ENCODE results near the gene EIF1.
"Not testable (repeated sequence)": the region's sequence is repeated elsewhere in the genome, so short reads cannot be mapped to it uniquely, and the experiment has no call there.

Gene EIF1

DNA sequence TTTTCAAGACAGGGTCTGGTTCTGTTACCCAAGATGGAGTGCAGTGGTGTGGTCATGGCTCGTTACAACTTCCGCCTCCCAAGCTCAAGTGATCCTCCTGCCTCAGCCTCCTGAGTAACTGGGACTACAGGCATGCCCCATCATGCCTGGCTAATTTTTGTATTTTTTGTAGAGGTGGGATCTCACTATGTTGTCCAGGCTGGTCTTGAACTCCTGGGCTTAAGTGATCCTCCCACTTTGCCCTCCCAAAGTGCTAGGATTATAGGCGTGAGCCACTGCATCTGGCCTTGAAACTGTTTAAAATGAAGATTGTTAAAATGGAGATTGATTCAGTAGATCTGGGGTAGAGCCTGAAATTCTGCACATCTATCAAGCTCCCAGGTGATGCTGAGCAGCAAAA is 12.2 kb downstream of the EIF1 start:
- DNase-seq (ENCODE audit: low spot score) = not testable (repeated sequence)

DNA sequence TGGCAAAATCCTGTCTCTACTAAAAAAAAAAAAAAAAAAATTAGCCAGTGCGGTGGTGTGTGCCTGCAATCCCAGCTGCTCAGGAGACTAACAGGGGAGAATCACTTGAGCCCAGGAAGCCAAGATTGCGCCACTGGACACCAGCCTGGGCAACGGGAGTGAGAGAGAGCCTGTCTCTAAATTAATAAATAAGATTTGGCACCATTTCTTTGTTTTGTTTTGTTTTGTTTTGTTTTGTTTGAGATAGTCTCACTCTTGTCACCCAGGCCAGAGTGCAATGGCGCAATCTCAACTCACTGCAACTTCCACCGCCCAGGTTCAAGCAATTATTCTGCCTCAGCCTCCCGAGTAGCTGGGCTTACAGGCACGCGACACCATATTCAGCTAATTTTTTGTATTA is 14.0 kb downstream of the EIF1 start:
- DNase-seq (ENCODE audit: low spot score) = no peak

DNA sequence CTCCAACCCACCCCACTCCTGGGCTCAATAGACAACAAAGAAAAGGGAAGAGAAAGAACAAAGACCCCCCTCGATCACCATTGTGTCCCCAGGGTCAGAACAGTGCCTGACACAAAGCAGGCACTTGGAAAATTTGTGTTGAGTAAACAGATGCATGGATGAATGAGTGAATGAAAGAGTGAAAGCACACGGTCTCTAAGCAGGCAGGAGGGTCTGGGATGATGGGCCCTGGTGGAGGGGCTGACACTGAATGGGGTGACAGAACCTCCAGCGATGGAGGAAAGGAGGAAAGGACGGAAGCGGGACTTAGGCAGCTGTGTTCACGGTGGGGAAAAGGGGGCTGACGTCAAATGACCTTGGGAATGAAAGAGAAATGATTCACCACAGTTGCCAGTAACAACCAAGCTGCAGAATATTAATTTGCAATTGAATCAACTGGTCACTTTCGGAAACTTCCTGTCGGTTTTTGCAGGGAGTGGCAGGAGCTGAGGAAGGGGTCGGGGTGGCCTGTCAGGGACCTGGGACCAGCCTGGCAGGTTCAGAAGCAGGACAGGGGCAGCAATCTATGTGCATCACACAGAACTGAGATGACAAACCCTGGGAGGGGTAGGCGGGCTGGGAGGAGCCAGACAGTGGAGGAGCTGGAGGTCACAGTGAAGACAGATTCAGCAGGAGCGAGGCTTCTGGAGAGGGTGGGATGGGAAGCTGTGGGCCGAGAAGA is 16.7 kb downstream of the EIF1 start:
- no peak for DNase-seq (ENCODE audit: low spot score)

DNA sequence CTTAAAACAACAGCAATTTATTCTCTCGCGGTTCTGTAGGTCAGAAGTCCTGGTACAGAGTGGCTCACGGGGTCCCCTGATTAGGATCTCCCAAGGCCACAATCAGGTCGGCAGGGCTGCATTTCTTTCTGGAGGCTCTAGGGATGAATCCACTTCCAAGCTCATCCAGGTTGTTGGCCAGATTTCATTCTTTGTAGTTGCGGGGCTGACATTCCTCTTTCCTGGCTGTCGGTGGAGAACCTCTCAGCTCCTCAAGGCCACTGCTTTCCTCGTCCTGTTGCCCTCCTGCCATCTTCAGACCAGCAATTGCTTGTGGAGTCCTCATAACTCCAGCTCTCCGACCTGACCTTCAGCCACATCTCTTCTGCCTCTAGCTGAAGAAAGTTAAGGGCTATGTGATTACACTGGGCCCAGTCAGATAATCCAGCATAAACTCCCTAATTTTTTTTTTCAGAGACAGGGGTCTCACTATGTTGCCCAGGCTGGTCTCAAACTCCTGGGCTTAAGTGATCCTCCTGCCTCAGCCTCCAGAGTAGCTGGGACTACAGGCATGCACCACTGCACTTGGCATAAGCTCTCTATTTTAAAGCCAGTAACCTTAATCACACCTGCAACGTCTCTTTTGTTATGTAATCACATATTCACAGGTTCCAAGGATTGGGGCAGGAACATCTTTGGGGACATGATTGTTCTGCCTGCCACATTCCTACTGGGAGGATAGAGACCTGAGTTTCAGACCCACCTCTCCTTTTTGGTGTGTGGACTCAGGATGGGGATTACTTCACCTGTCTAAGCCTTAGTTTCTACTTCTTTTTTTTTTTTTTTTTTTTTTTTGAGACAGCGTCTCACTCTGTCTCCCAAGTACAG is 19.4 kb downstream of the EIF1 start:
- DNase-seq (ENCODE audit: low spot score) = no peak

DNA sequence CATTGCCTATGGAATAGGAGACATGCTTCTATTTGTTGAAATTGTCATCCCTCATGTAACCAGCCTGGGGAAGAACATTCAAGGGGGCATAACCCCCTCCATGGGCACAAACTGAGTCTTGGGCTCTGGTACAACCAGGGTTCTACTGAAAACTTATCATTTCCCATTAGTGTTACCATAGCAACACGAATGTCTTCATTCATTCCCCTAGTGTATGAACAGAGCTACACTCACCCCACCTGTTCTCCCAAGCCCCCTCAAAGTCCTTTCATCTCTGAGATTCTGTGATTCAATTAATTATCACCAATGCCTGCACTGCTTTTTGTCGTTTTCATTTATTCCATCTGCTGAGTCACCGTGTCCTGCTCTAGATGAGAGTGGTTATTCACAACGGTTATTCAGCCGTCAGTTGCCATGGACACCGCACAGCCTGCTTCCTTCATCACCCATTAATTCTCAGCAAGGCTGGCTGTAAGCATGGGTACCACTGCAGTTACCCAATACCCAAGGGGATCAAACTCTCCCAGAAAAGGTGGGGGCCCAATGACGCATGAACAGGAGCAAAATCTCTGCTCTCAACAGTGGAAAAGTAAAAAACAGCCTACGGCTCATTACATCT is 21.9 kb downstream of the EIF1 start:
- no peak for DNase-seq (ENCODE audit: low spot score)

DNA sequence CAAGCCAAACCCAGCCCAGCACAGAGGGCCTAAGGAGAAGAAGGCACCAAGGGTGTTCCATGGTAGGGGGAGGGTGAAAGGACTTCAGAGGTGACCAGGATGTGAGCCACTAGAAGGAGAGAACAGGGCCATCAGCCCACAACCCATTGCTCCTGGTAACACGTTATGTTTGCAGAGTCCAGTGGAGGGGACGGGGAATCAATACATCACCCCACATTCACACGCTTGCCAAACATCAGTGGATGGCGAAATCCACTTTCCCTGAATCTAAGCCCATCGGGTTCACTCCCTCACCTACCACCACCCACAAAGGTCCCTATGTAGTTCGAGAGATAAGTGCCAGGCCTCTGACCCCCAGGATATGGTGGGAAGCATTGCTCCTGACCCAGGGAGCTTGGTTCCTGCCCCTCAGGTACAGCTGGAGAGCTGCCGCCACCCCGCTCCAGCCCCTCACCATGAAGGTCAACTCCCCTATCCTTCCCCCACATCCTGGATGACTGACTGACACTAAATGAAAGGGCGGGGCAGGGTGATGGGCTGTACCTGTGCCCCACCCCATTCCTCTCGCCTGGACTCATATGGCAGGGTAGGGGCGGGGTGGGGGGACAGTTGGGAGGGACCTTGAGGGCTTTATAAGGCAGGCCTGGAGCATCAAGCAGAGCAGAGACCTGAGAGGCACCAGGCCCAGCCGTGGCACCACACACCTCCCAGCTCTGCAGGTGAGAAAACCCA is 23.1 kb downstream of the EIF1 start, which contains the start of gene GAST:
Gene GAST, plus strand, starts transcription at position 663 of the 732 bp plus-strand sequence. CDS start 3,106 bp downstream, outside the sequence.
- DNase-seq (ENCODE audit: low spot score) = no peak

DNA sequence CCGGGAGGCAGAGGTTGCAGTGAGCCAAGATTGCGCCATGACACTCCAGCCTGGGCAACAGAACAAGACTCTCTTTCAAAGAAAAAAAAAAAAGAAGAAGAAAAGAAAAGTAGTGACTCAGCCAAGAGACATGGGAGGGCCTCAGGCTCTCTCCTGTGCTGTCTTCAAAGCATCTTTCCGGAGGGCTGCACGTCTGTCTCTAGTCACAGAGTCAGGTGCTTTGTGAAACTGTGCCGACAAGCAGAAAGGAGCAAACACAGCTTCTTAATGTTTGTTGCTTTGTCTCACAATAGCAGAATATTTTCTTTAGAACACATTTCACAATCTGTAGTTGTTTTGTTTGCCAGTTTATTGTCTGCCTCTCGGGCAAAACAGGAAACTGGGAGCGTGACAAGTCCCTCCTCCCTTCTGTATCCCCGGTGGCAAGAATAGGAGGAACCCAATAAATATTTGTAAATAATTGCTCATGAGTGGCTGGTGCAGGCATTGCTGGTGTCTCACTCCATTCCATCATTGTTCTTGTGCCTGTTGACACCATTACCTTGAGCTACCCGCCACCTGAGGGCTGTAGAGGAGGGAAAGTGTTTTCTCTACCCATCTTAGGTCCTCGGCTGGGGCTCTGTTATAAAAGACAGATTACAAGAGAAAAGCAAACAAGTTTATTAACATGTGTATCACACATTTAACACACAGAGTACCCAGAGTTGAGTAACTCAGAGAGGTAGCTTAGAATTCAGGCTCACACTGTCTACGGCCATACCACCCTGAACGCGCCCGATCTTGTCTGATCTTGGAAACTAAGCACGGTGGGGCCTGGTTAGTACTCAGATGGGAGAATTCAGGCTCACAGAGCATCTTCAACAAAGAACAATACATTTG is 29.0 kb downstream of the EIF1 start:
- no peak for DNase-seq (ENCODE audit: low spot score)

DNA sequence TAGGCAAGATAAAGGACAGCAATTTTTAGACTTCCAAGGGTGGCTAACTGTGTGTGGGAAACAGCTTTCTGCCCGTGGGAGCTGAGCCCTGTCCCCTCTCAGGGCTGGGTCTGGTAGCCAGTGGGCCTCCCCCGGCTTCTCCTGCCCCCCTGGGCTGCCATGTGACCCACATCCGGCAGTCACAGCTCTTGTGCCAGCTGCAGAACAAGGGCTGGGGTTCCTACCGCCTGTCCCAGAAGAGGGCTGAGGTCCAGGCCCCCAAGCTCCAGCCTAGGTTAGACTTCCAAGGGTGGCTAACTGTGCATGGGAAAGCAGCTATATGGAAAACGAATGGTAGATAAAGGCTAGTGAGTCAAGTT is 29.6 kb downstream of the EIF1 start:
- DNase-seq (ENCODE audit: low spot score) = no peak

DNA sequence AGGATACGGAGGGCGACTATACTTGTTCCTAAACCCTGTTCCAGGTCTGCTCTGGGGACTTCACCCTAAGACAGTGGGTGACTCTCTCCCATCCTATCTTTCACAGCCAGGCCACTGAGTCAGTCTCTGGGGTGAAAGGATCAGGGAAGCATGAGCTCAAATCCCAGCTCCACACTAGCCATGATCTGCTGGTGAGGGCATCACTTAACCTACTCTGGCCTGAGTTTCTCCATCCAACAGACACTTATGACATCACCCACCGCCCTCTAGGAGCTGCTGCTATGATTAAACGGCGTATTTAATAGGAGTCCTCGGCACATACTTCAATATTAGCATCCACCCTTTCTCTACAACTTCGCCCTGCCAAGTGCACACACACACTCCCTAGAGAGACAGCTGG is 33.5 kb downstream of the EIF1 start:
- no peak for DNase-seq (ENCODE audit: low spot score)

DNA sequence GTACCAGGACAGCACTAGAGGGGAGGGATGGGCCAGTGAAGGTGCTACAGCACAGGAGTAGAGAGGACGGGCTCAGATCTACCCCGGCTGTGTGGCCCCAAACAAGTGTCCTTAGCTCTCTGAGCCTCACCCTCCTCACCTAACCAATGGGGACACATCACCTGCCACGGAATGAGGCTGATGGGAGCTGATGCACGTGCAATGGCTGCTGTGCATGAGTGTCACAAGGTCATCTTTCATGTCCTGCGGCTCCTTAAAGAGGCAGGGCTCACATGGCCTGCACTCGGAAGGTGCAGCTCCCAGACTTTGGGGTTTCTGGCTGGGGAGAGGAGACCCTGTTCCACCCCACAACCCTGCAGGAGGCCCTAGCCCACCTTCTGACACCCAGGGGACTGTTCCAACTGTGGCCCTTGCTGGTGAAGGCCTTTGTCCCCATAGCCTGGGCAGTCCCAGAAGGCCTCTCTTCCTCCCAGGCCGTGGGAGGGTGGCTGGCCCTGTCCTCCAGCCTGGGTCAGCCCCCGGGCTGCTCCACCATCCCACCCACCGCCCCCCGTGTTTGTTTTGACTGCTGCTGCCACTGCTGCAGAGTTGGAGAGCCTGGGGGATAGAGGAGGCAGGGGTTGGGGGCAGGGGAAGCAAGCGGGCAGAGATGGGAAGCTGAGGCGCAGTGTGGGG is 35.3 kb downstream of the EIF1 start:
- DNase-seq (ENCODE audit: low spot score) = no peak

DNA sequence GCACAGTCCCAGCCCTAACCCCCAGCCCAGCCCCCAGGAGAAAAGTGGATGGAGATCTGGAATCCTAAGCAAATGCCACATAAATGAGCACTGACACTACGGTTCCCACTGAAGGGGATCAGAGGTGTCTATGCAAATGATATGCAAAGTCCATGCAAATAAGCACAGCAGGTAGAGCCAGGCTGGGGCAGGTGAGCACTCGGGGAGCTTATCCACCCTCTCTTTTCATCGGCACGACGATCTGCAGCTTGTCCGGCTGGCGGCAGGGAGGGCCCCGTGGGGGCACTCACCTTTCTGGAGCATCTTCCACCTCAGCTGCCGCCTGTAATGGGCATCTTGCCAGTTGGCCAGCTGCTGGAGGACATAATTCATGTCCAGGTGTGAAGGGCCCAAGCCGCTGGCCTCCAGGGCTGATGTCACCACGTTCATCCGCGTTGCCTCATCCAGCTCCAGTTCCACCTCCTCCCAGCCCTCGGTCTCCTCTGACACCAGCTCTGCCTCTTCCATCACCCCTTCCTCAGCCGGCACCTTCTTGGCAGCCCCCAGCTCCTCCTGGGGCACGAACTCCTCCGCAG is 35.9 kb downstream of the EIF1 start:
- DNase-seq (ENCODE audit: low spot score) = no peak

DNA sequence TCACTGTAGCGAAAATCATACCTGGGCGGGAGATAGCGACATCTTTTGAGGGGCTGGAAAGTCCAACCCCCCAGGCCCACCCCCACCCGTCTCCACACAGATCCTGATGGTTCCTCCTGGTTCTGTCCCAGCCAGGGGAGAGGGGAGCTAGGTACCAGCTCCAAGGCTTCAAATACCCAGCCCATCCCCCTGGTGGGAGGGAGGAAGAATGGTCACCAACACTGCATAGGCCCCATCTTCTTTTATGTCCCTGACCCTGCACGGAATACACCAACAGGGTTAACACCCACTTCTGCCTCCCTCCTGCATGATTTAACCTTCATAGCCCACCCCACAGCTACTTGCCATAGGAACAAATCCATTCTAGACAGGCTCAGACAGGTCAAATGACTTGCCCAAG is 36.4 kb downstream of the EIF1 start:
- no peak for DNase-seq (ENCODE audit: low spot score)

DNA sequence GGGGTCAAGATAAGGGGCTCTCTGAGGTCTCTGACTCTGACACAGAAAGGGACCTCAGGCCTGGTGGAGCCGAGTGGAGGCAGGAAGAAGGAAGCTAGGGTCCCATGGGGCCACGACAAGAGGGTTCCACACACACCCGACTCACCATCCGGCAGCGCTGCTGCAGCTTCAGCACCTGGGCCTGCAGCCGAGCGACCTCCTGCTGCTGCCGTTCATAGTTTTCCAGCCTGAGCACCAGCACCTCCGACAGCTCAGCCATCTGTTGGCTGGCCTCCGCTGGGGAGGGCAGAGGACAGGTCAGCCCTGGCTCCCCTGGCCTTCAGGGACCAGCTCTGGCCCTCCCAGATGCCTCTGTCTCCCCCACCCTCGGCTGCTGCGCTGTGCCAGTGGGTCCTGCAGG is 39.4 kb downstream of the EIF1 start:
- no peak for DNase-seq (ENCODE audit: low spot score)

DNA sequence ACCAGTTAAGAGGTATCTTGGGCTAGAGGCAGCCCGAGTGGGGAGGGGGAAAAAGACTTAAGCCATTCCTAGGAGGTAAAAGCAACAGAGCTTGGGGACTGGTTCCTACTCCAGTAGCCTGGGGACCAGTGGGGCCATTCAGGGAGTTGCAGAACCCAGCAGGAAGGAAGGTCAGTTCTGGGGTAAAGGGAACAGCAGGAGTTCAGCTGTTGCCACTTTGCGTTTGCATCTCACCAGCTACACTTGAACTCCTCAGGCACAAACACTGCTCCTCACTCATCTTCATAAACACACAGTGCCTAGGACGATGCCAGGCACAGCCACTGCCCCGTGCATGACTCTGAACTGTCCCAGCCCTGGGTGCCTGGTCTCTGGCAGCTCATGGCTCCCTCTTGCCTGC is 41.8 kb downstream of the EIF1 start:
- DNase-seq (ENCODE audit: low spot score) = no peak

DNA sequence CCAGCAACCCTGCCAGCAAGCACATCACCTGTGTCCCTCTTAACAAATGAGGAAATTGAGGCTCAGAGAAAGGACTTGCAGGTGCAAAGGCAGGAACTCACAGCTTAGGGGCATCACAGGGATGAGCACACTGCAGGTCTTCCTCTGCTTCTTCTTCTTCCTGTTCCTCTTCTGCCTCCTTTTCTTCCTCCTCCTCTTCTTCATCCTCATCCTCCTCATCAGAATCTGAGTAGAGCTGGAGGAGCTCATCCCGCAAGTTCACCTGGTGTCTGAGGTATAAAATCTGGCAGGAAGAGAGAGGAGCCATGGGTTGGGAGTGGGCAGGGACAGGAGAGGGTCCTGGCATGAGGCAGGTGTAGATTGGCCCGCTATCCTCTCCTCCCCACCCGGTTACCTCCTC is 43.2 kb downstream of the EIF1 start:
- DNase-seq (ENCODE audit: low spot score) = no peak

DNA sequence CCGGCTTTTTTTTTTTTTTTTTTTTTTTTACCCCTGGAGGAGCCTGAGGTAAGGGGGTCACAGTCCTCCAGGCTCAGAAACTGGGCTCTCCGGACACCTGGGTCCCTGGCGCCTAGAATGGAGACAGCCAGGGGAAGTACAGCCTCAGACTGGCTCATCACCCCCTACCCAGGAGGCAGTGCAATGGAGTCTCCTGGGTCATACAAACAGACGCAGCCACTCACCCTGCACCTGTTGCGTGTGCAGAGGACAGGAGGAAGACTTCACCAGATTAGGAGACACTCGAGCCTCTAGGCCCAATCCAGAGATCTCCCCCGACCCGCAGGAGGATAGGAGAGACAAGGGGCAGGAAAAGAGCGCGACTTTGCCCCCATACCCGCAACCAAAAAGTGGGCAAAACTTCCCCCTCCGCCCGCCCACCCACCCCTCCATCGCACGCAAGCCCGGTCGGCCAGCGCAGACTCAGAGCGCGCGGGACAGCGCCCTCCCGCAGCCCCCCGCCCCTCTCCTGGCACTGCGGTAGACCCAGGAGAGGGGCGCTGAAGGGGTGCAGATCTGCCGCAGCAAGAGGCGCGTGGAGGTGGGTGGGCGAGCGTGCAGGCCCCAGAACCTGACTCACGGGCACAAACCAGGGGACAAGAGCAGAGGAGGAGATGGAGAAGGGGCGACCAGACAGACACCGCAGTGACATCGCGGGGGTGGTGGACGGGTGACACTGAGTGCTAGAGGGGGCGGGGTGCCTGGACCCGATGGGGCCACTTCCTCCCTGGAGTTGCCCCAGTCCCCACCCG is 44.9 kb downstream of the EIF1 start:
- no peak for DNase-seq (ENCODE audit: low spot score)

DNA sequence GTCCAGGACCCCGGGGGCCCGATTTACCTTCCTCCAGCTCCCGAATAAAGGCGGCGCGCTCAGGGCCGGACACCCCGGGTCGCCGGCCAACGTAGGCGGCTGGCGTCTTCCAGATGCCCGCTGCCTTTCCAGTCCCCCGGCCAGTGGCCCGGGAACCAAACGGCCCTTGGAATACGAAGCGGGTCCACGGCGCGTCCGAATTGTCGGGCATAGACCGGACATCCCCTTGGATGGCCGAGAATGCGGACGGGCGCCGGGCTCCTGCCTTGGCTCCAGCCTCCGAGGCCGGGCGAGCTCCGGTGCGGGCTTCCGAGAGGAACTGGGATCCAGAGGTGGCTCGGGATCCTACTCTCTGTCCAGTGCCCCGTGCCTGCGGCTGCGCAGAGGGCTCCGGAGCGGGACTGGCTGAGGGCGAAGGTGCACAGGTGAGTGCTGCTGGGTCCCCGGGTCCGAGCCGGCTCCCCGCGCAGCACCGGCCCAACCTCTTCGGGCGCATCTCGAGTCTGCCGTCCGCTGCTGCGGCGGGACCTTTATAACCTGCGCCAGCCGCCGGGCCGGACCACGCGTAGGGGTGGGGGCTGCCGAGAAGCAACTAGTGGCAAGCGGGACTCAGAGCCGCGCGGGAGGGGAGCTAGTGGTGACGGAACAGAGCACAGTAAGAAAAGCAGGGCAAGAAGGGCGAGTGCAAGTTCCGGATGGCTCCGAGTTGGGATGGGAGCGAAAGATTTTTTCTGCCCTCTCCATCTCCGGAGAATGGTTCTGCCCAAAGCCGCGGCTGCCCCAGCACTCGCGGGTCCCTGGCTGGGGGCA is 45.7 kb downstream of the EIF1 start, which contains the start of gene HAP1:
Gene HAP1, minus strand, starts transcription at position 505 of the 810 bp plus-strand sequence. Its CDS starts 9 bp downstream, at position 496.
- no peak for DNase-seq (ENCODE audit: low spot score)

DNA sequence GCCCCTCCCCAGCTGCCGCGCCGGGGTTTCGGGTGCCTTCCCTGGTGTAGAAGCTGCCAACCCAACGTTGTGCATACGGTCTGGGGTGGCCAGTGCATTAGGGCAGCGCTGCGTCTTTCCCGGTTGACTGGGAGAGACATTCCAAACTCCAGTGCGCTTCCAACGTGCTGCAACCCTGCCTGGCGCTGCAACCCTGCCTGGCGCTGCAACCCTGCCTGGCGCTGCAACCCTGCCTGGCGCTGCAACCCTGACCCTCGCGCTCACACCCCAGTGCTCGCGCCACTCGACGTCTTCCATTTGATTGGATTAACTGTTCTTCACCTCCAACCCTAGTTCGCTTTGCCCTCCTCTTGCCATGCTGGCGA is 46.2 kb downstream of the EIF1 start:
- DNase-seq (ENCODE audit: low spot score) = no peak

DNA sequence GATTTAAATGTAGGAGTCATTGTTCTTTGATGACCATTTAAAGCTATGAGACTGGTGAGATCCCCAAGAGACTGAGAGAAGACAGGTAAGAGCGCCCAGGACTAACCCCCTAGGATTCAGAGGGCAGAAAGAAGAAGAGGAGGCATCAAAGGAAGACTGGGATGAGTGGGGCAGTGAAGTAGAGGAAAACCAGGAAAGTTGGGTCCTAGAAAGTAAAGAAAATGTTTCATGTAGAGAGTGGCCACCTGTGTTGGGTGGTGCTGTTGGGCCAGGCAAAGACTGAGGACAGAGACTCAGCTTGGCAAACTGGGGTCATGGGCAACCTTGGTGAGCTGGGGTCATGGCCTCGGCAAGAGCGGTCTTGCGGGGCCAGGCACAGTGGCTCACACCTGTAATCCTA is 47.1 kb downstream of the EIF1 start:
- no peak for DNase-seq (ENCODE audit: low spot score)

Measured in NAMALWA (cell line).